SKM-1 treated with dmso at 0.1 percent for 144 hours (cell line): ENCODE data around the gene TDO2.

Experiments
- DNase-seq: peaks from one replicate; lab custom pipeline; 2025; ENCODE audit not compliant: unreplicated experiment; lab: John Stamatoyannopoulos, UW

The TDO2 gene

GRCh38 chr4:155952501-155952901 lies 49.0 kb downstream of the TDO2 start:
- no peak for DNase-seq

GRCh38 chr4:155953151-155954117 lies 49.9 kb downstream of the TDO2 start, which contains the start of gene CTSO:
TSS of gene CTSO (minus strand) at chr4:155953866. CDS start at chr4:155953847, 19 bp downstream.
- DNase-seq = peak; percentile 68

- no peak for DNase-seq
Measured at GRCh38 chr4:155954118-155954685, 50.7 kb downstream of the TDO2 start.

- no peak for DNase-seq
Measured at GRCh38 chr4:155954939-155955338, 51.4 kb downstream of the TDO2 start.

GRCh38 chr4:155956461-155956860 lies 53.0 kb downstream of the TDO2 start:
- DNase-seq = no peak

- no peak for DNase-seq
Measured at GRCh38 chr4:155959417-155959816, 55.9 kb downstream of the TDO2 start.

GRCh38 chr4:155960522-155960921 lies 57.0 kb downstream of the TDO2 start:
- DNase-seq = no peak

GRCh38 chr4:155961575-155961974 lies 58.1 kb downstream of the TDO2 start:
- no peak for DNase-seq

GRCh38 chr4:155962767-155963166 lies 59.3 kb downstream of the TDO2 start:
- no peak for DNase-seq

- DNase-seq = no peak
Measured at GRCh38 chr4:155964016-155964891, 60.8 kb downstream of the TDO2 start.

- no peak for DNase-seq
Measured at GRCh38 chr4:155966171-155966570, 62.7 kb downstream of the TDO2 start.

- DNase-seq = no peak
Measured at GRCh38 chr4:155966731-155967395, 63.4 kb downstream of the TDO2 start.
